H1 (cell line): ENCODE data around the gene MYO18A. TPM values are rescaled to one million over a fixed set of nuclear protein-coding genes. Genes with fewer than 3 reads are reported as not detected.

Experiments
- CTCF ChIA-PET: fragments of 300-600 bp; sonication (Branson Sonifier 250); formaldehyde crosslinking; loops from one replicate; lab custom pipeline; 2021; ENCODE audit not compliant: partially characterized antibody; lab: Charles Lee
- POLR2A ChIA-PET: fragments of 300-600 bp; sonication (Branson Sonifier 250); formaldehyde crosslinking; loops from one replicate; lab custom pipeline; 2021; ENCODE audit warnings: inconsistent platforms; ENCODE audit not compliant: partially characterized antibody; lab: Charles Lee
- DNase-seq, 2 experiments: peaks; one replicate each; pipeline versions ENCODE4 v3.0.0 to v3.0.0-alpha.2; 2010 to 2022; ENCODE audit warnings: low spot score in 2 of 2, low read depth in 1 of 2, mixed read lengths in 1 of 2
- FAIRE-seq: peaks from 2 replicates; lab custom pipeline; 2011; peaks lifted over from hg19 to GRCh38; lab: Jason Lieb, UNC
- H2AFZ ChIP-seq: 2 replicates; pipeline ENCODE4 v1.8.1; 2012; ENCODE audit warnings: low read length, inconsistent platforms
- H2AK5ac ChIP-seq: 2 replicates; pipeline ENCODE4 v1.6.1; 2013; ENCODE audit warnings: low read depth, low read length
- H2BK120ac ChIP-seq: replicated peaks from 2 replicates; pipeline ENCODE3; 2013; ENCODE audit warnings: low read depth, low read length, inconsistent platforms
- H2BK12ac ChIP-seq: 2 replicates; pipeline ENCODE4 v1.6.1; 2013; ENCODE audit warnings: low read depth, low read length
- H2BK15ac ChIP-seq: 2 replicates; pipeline ENCODE4 v1.6.1; 2013; ENCODE audit warnings: low read length
- H2BK20ac ChIP-seq: 2 replicates; pipeline ENCODE4 v1.6.1; 2013; ENCODE audit warnings: low read length
- H2BK5ac ChIP-seq: 2 replicates; pipeline ENCODE4 v1.6.1; 2013; ENCODE audit warnings: low read depth, low read length
- H3K14ac ChIP-seq: 2 replicates; pipeline ENCODE4 v1.6.1; 2013; ENCODE audit warnings: inconsistent platforms; ENCODE audit not compliant: insufficient read length
- H3K18ac ChIP-seq: 2 replicates; pipeline ENCODE4 v1.6.1; 2013; ENCODE audit warnings: low read length; ENCODE audit errors: extremely low read depth
- H3K23ac ChIP-seq: 2 replicates; pipeline ENCODE4 v1.6.1; 2013; ENCODE audit warnings: inconsistent platforms; ENCODE audit not compliant: insufficient read length
- H3K23me2 ChIP-seq: 2 replicates; pipeline ENCODE4 v1.6.1; 2013; ENCODE audit warnings: low read depth, low read length
- H3K27ac ChIP-seq: 2 replicates; pipeline ENCODE4 v1.6.1; 2011; ENCODE audit warnings: low read depth, low read length, inconsistent platforms
- H3K27me3 ChIP-seq, 4 experiments: replicated peaks in 1 of 4; 1 replicate in 1 of 4; 2 replicates in 3 of 4; pipeline versions ENCODE4 v1.6.1 to v1.8.1; 2011 to 2013; ENCODE audit warnings: low read length in 3 of 4, mild to moderate bottlenecking in 3 of 4, inconsistent platforms in 2 of 4, mixed read lengths in 2 of 4, moderate library complexity in 1 of 4; ENCODE audit not compliant: control insufficient read depth in 3 of 4, insufficient read depth in 3 of 4; ENCODE audit errors: extremely low read depth in 1 of 4
- H3K36me3 ChIP-seq, 4 experiments: 2 replicates each; pipeline versions ENCODE4 v1.6.1 to v1.8.1; 2011 to 2013; ENCODE audit warnings: mild to moderate bottlenecking in 4 of 4, low read length in 3 of 4, moderate library complexity in 2 of 4, control low read depth in 1 of 4, inconsistent platforms in 1 of 4; ENCODE audit not compliant: insufficient read depth in 4 of 4, control insufficient read depth in 2 of 4
- H3K4ac ChIP-seq: replicated peaks from 2 replicates; pipeline ENCODE3; 2013; ENCODE audit warnings: low read length, low read depth, mixed read lengths, inconsistent platforms; ENCODE audit not compliant: insufficient read length
- H3K4me1 ChIP-seq, 4 experiments: replicated peaks in 1 of 4; 1 replicate in 1 of 4; 2 replicates in 3 of 4; pipeline versions ENCODE4 v1.6.1 to v1.8.1; 2011 to 2013; ENCODE audit warnings: low read length in 3 of 4, inconsistent platforms in 2 of 4, mixed read lengths in 1 of 4; ENCODE audit not compliant: insufficient read depth in 4 of 4, control insufficient read depth in 3 of 4
- H3K4me2 ChIP-seq, 2 experiments: 2 replicates each; pipeline versions ENCODE4 v1.6.1 to v1.8.1; 2011 to 2013; ENCODE audit warnings: low read depth in 2 of 2, low read length in 2 of 2, control low read depth in 1 of 2, inconsistent platforms in 1 of 2, mild to moderate bottlenecking in 1 of 2; ENCODE audit not compliant: insufficient read depth in 1 of 2
- H3K4me3 ChIP-seq, 4 experiments: fragments of 200-600, 300-600 bp in 1 of 4; sonication (generic), shearing (Covaris generic), sonication (Bioruptor Twin) in 1 of 4; 2 replicates each; pipeline versions ENCODE4 v1.5.1 to v1.8.1; 2011 to 2016; ENCODE audit warnings: low read length in 4 of 4, low read depth in 3 of 4, control low read depth in 2 of 4, inconsistent platforms in 2 of 4, mild to moderate bottlenecking in 2 of 4, mixed read lengths in 1 of 4, moderate library complexity in 1 of 4; ENCODE audit not compliant: insufficient read depth in 2 of 4; ENCODE audit errors: extremely low read depth in 1 of 4
- H3K56ac ChIP-seq: replicated peaks from 2 replicates; pipeline ENCODE3; 2013; ENCODE audit warnings: low read depth, mild to moderate bottlenecking, mixed read lengths, low read length, inconsistent platforms; ENCODE audit not compliant: insufficient read length
- H3K79me1 ChIP-seq: 2 replicates; pipeline ENCODE4 v1.6.1; 2013; ENCODE audit warnings: low read depth, low read length, control low read depth
- H3K79me2 ChIP-seq, 2 experiments: 2 replicates each; pipeline versions ENCODE4 v1.6.1 to v1.8.1; 2012 to 2013; ENCODE audit warnings: low read length in 2 of 2, mild to moderate bottlenecking in 2 of 2, inconsistent platforms in 1 of 2; ENCODE audit not compliant: insufficient read depth in 2 of 2, control insufficient read depth in 1 of 2
- H3K9ac ChIP-seq, 4 experiments: replicated peaks in 1 of 4; 1 replicate in 1 of 4; 2 replicates in 3 of 4; pipeline versions ENCODE4 v1.6.1 to v1.8.1; 2011 to 2013; ENCODE audit warnings: low read depth in 3 of 4, low read length in 3 of 4, control low read depth in 2 of 4, mild to moderate bottlenecking in 2 of 4, moderate library complexity in 2 of 4, inconsistent platforms in 1 of 4; ENCODE audit errors: extremely low read depth in 1 of 4
- H3K9me3 ChIP-seq, 2 experiments: 2 replicates each; pipeline versions ENCODE4 v1.6.1 to v1.8.1; 2012 to 2013; ENCODE audit warnings: mild to moderate bottlenecking in 2 of 2, moderate library complexity in 2 of 2, control low read depth in 1 of 2, inconsistent platforms in 1 of 2, low read depth in 1 of 2, low read length in 1 of 2, mixed read lengths in 1 of 2; ENCODE audit not compliant: insufficient read depth in 2 of 2
- H4K20me1 ChIP-seq, 2 experiments: replicated peaks in 1 of 2; 2 replicates each; pipeline versions ENCODE3 to v1.8.1; 2011 to 2013; ENCODE audit warnings: inconsistent platforms in 2 of 2, low read length in 2 of 2, mild to moderate bottlenecking in 1 of 2; ENCODE audit not compliant: insufficient read depth in 2 of 2, control insufficient read depth in 1 of 2
- H4K5ac ChIP-seq: 2 replicates; pipeline ENCODE4 v1.6.1; 2013; ENCODE audit warnings: low read length, low read depth, mixed read lengths, inconsistent platforms; ENCODE audit not compliant: insufficient read length
- H4K8ac ChIP-seq: 2 replicates; pipeline ENCODE4 v1.8.0; 2013; ENCODE audit warnings: mild to moderate bottlenecking, moderate library complexity, low read length, inconsistent platforms; ENCODE audit not compliant: insufficient read depth; ENCODE audit errors: extremely low read depth
- H4K91ac ChIP-seq: replicated peaks from 2 replicates; pipeline ENCODE3; 2013; ENCODE audit warnings: low read length, mixed read lengths, inconsistent platforms; ENCODE audit not compliant: insufficient read length
- CBX5 ChIP-seq: fragments of 300-800, 300-1000 bp; sonication (generic); IDR thresholded peaks from 2 replicates; pipeline ENCODE4 v1.7.1; 2016; ENCODE audit warnings: antibody characterized with exemption, low read length, low read depth
- GABPA ChIP-seq: IDR thresholded peaks from 2 replicates; pipeline ENCODE4 v1.6.1; 2011; ENCODE audit warnings: mild to moderate bottlenecking, low read length, moderate library complexity, borderline replicate concordance; ENCODE audit not compliant: insufficient read depth
- KDM1A ChIP-seq: fragments of 200-600, 300-600 bp; sonication (generic); IDR thresholded peaks from 2 replicates; pipeline ENCODE4 v1.7.1; 2016; ENCODE audit warnings: mild to moderate bottlenecking, low read length, borderline replicate concordance
- SP2 ChIP-seq: IDR thresholded peaks from 2 replicates; pipeline ENCODE4 v1.6.1; 2012; ENCODE audit warnings: mild to moderate bottlenecking, low read length, inconsistent platforms
- USF2 ChIP-seq: IDR thresholded peaks from 2 replicates; pipeline ENCODE4 v1.6.1; 2011; ENCODE audit warnings: low read length, improper control_type of control experiment
- WGBS, 2 experiments: shearing (Covaris generic) in 1 of 2; methylation state at CpG; one replicate each; pipeline versions ENCODE4 v1.1.6 to v1.1.7; 2013 to 2015; ENCODE audit warnings: low lambda C conversion rate in 2 of 2, mixed read lengths in 2 of 2, inconsistent platforms in 1 of 2, low coverage in 1 of 2, missing lambda C conversion rate in 1 of 2; ENCODE audit not compliant: insufficient replicate concordance in 2 of 2, insufficient coverage in 1 of 2, insufficient read length in 1 of 2; ENCODE audit errors: extremely low coverage in 1 of 2, missing lambda C conversion rate in 1 of 2; 5-methylcytosine and 5-hydroxymethylcytosine counted together
- polyA plus RNA-seq, 7 experiments: library from polyadenylated mRNA; depleted of rRNA in 3 of 7; stranded (reverse) in 5 of 7; unstranded in 2 of 7; fragments of >200 nt in 5 of 7; fragments of 200-250 nt in 2 of 7; gene quantifications; 1 replicate in 5 of 7; 2 replicates in 1 of 7; 4 replicates in 1 of 7; pipeline versions ENCODE4 v1.2.1 to v1.2.3, GENCODE V29; 2011 to 2013; ENCODE audit warnings: missing spikeins in 2 of 7, mixed read lengths in 2 of 7
- total RNA-seq: library from RNA; stranded (reverse); fragmentation: NEBNext Ultra II Directional; extraction: Animal tissue kit (Norgen Biotek cat#: 25700); gene quantifications from 2 replicates; pipeline ENCODE4 v1.2.1, GENCODE V29; 2021

The MYO18A gene
- total and polyA plus RNA-seq, 2 of the 8 experiments (the other 6 are each of a cell fraction or from before 2014, with no cell fraction given): 7.6 to 43.8 TPM

GRCh38 chr17:29095439-29095838, 84.8 kb downstream of the MYO18A start:
- Histone ChIP-seq H3K79me2 (no peaks in the 10 kb centered on the region), H3K4ac (no peak overlapping the region), H3K23ac (no peak overlapping the region), H2AK5ac (no peak overlapping the region), H3K9me3 (no peaks in the 10 kb centered on the region), H4K20me1 (peaks cover 0 to 2% of the 10 kb centered on the region in 2 experiments), H2BK5ac (no peak overlapping the region), H3K36me3 (peaks cover 3 to 37% (median 16%) of the 10 kb centered on the region in 4 experiments; a peak in 7 of 8 replicates), H4K8ac (no peak overlapping the region), H2AFZ (no peak overlapping the region), H3K23me2 (no peaks in the 10 kb centered on the region; the same call in 1 of the 2 replicates), H2BK120ac (no peak overlapping the region), H3K4me2 (no peak overlapping the region), H3K18ac (no peak overlapping the region), H3K4me1 (peaks cover 0 to 7% (median 3%) of the 10 kb centered on the region in 4 experiments; a peak in 3 of 7 replicates), H4K91ac (no peak overlapping the region), H2BK15ac (no peak overlapping the region), H3K56ac (no peak overlapping the region), H3K9ac (no peak overlapping the region; a peak in 1 of 7 replicates), H4K5ac (no peak overlapping the region), H2BK20ac (no peak overlapping the region), H3K14ac (no peak overlapping the region), H3K27ac (no peak overlapping the region), H3K27me3 (no peaks in the 10 kb centered on the region), H3K4me3 (no peak overlapping the region), H2BK12ac (no peak overlapping the region), H3K79me1 (no peaks in the 10 kb centered on the region)
- DNase-seq: no peak
- CTCF ChIA-PET: interaction anchor here (1.4 to 1.9 kb wide), 2 partner anchors 122 to 128 kb away, joined by 4 to 5 read pairs; no protein-coding TSS in a partner anchor
- no peak for FAIRE-seq
- WGBS, 2 experiments: 89% methylated on average over 6 of the region's 6 CpGs; no CpG with 5 or more reads in 1 of the 2 experiments
- POLR2A ChIA-PET: no interaction called here
- TF ChIP-seq CBX5 (no peak), SP2 (no peak), GABPA (no peak), KDM1A (no peak), USF2 (no peak)
